A673 (cell line): ENCODE data around the gene MAPKAPK3.

Experiments
- CTCF ChIP-seq: fragments of 300-800, 200-600 bp; sonication (generic); conservative IDR thresholded peaks from 2 replicates; pipeline ENCODE4 v1.5.1; 2017; ENCODE audit warnings: low read depth, mild to moderate bottlenecking, antibody characterized with exemption, low read length, moderate library complexity, mixed read lengths
- EZH2 ChIP-seq: fragments of 200-600 bp; sonication (generic); IDR thresholded peaks from 2 replicates; pipeline ENCODE4 v1.6.1; 2017; ENCODE audit warnings: borderline replicate concordance, low read depth, mild to moderate bottlenecking, mixed read lengths, antibody characterized with exemption, low read length; ENCODE audit not compliant: poor library complexity, severe bottlenecking

- no peak for TF ChIP-seq CTCF
- TF ChIP-seq EZH2, result no peak
These were observed 45.5 kb downstream of the MAPKAPK3 start for GRCh38 chr3:50662408-50662807.
